Suprapubic skin (tissue), 4 donors: ENCODE data around the gene SLC25A13. TPM values are rescaled to one million over a fixed set of nuclear protein-coding genes. Genes with fewer than 3 reads are reported as not detected.

ENCODE experiments used
- DNase-seq, 2 donors: peaks; one replicate each; pipeline ENCODE4 v3.0.0-alpha.2; 2019; ENCODE audit warnings: low spot score in 2 of 2
- H3K27ac ChIP-seq: fragments of 200-600 bp; sonication (generic); one replicate; pipeline ENCODE4 v1.5.1; 2019
- H3K27me3 ChIP-seq: fragments of 200-600 bp; sonication (generic); one replicate; pipeline ENCODE4 v1.5.1; 2019
- H3K36me3 ChIP-seq: fragments of 200-600 bp; sonication (generic); one replicate; pipeline ENCODE4 v1.5.1; 2019
- H3K4me1 ChIP-seq: fragments of 200-600 bp; sonication (generic); one replicate; pipeline ENCODE4 v1.5.1; 2019
- H3K4me3 ChIP-seq: fragments of 200-600 bp; sonication (generic); one replicate; pipeline ENCODE4 v1.5.1; 2019; ENCODE audit warnings: mild to moderate bottlenecking
- H3K9me3 ChIP-seq: fragments of 200-600 bp; sonication (generic); one replicate; pipeline ENCODE4 v1.5.1; 2019
- EP300 ChIP-seq: sonication (generic); formaldehyde crosslinking; IDR thresholded peaks from one replicate; pipeline ENCODE4 v1.6.1; 2017; ENCODE audit warnings: antibody characterized with exemption
- POLR2A ChIP-seq, 2 donors: fragments of 450-650 bp; IDR thresholded peaks; one replicate each; pipeline ENCODE4 v1.6.1; 2017; ENCODE audit warnings: antibody characterized with exemption in 2 of 2, mild to moderate bottlenecking in 2 of 2, moderate library complexity in 2 of 2
- POLR2AphosphoS5 ChIP-seq, 3 donors: sonication (generic); formaldehyde crosslinking; IDR thresholded peaks; one replicate each; pipeline ENCODE4 v1.6.1; 2017; ENCODE audit warnings: antibody characterized with exemption in 3 of 3
- WGBS: methylation state at CpG from one replicate; pipeline ENCODE4 v1.1.5; 2018; 5-methylcytosine and 5-hydroxymethylcytosine counted together
- total RNA-seq, 4 donors: library from RNA; depleted of rRNA; stranded (reverse); fragments of >200 nt; gene quantifications; one replicate each; pipeline ENCODE4 v1.1.0, GENCODE V29; 2016
- TF ChIP-seq, protein P1 (sequence below), 2 donors: fragments of 200-600 bp in 1 of 2; fragments of 450-650 bp in 1 of 2; sonication (generic) in 1 of 2; IDR thresholded peaks; one replicate each; pipeline ENCODE4 v1.5.1; 2016 to 2019; ENCODE audit warnings: antibody characterized with exemption in 2 of 2, mild to moderate bottlenecking in 1 of 2, moderate library complexity in 1 of 2

The SLC25A13 gene
- total RNA-seq, 4 donors from 2014 or later: 35.6 to 55.8 (median 42.5) TPM

DNA sequence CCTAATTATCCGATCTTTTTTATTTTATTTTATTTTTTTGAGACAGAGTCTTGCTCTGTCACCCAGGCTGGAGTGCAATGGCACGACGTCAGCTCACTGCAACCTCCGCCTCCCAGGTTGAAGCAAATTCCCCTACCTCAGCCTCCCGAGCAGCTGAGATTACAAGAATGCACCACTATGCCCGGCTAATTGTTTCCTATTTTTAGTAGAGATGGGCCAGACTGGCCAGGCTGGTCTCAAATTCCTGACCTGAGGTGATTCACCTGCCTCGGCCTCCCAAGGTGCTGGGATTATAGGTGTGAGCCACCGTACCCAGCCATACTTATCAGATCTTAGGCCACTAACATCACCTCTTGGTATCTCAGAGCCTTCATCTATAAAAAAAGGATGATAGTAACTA, 4.9 kb downstream of the SLC25A13 start:
- H3K4me1 ChIP-seq: peaks cover 56% of the 10 kb centered on the region
- H3K36me3 ChIP-seq: no peaks in the 10 kb centered on the region
- H3K27me3 ChIP-seq: no peaks in the 10 kb centered on the region
- no peak overlapping the region for H3K27ac ChIP-seq
- no peaks in the 10 kb centered on the region for H3K9me3 ChIP-seq
- TF ChIP-seq EP300 (no peak), POLR2A (IDR thresholded peaks at IDR 0.05) (no peak), POLR2AphosphoS5 (IDR thresholded peaks at IDR 0.05) (no peak)
- TF ChIP-seq, protein P1, sequence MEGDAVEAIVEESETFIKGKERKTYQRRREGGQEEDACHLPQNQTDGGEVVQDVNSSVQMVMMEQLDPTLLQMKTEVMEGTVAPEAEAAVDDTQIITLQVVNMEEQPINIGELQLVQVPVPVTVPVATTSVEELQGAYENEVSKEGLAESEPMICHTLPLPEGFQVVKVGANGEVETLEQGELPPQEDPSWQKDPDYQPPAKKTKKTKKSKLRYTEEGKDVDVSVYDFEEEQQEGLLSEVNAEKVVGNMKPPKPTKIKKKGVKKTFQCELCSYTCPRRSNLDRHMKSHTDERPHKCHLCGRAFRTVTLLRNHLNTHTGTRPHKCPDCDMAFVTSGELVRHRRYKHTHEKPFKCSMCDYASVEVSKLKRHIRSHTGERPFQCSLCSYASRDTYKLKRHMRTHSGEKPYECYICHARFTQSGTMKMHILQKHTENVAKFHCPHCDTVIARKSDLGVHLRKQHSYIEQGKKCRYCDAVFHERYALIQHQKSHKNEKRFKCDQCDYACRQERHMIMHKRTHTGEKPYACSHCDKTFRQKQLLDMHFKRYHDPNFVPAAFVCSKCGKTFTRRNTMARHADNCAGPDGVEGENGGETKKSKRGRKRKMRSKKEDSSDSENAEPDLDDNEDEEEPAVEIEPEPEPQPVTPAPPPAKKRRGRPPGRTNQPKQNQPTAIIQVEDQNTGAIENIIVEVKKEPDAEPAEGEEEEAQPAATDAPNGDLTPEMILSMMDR (IDR thresholded peaks at IDR 0.05): no peak
- H3K4me3 ChIP-seq: no peak overlapping the region
- DNase-seq: no peak
- WGBS: 88% methylated on average over 8 of the region's 8 CpGs

DNA sequence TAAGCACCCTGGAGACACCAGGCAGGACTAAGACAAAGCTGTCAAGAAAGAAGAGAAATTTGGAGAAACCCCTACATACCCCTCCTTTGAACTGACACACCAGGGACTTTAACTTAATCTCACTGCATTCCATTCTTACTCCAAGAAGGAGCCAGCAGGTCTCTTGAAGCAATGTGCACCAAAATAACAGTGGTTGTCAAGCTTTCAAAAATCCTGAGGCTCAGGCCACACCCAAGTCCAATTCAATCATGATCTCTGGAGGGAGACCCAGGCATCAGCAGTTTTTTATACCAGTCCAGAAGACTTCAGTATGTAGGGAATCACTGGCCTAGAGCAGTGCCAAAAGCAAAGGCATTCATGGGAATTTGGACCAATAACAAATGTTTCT, 6.8 kb downstream of the SLC25A13 start:
- no peak for TF ChIP-seq POLR2AphosphoS5 (IDR thresholded peaks at IDR 0.05)
- no peak for TF ChIP-seq EP300
- no peak for TF ChIP-seq POLR2A (IDR thresholded peaks at IDR 0.05)
- TF ChIP-seq, protein P1 (IDR thresholded peaks at IDR 0.05): no peak
- Histone ChIP-seq H3K4me1 (peaks cover 64% of the 10 kb centered on the region), H3K4me3 (no peak overlapping the region), H3K27ac (no peak overlapping the region), H3K27me3 (no peaks in the 10 kb centered on the region), H3K36me3 (no peaks in the 10 kb centered on the region), H3K9me3 (no peaks in the 10 kb centered on the region)
- DNase-seq: no peak

DNA sequence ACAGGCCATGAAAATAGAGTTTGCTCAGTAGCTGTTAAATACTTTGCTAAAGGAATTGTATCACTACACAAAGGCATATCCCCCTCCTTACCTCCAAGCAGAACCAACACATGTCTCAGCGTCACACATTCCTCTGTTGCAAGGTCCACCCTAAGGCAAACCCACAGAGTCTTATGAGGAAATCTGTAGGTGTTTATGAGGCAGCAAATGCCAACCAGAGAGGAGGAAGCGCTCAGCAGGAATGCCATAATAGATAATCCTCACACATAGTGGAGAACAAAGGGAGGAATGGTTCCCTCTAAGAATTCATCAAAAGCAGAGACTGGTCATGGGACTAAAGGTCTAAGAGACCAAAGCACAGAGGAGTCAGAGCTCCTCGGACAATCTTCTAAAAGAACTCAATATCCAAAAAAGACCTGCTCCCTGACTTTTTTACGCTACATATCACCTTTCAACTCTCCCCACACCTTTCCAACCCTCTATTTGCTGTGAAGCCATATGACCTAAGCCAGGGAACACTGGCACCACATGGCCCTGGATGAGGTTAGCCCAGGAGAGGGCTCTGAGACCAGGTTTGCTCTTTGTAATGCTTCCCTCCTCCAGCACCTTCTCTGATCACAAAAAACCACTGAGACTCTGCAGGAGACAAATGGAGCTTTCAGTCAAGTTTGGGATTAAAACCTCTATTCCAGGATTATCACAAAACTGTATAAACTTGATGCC, 7.3 kb downstream of the SLC25A13 start:
- Histone ChIP-seq H3K27ac (no peak overlapping the region), H3K9me3 (no peaks in the 10 kb centered on the region), H3K27me3 (no peaks in the 10 kb centered on the region), H3K36me3 (no peaks in the 10 kb centered on the region), H3K4me1 (peaks cover 63% of the 10 kb centered on the region), H3K4me3 (no peak overlapping the region)
- no peak for DNase-seq
- WGBS: 78% methylated on average over 4 of the region's 4 CpGs
- TF ChIP-seq, protein P1 (IDR thresholded peaks at IDR 0.05): no peak
- TF ChIP-seq EP300: no peak
- TF ChIP-seq POLR2AphosphoS5 (IDR thresholded peaks at IDR 0.05): no peak
- TF ChIP-seq POLR2A (IDR thresholded peaks at IDR 0.05): no peak

DNA sequence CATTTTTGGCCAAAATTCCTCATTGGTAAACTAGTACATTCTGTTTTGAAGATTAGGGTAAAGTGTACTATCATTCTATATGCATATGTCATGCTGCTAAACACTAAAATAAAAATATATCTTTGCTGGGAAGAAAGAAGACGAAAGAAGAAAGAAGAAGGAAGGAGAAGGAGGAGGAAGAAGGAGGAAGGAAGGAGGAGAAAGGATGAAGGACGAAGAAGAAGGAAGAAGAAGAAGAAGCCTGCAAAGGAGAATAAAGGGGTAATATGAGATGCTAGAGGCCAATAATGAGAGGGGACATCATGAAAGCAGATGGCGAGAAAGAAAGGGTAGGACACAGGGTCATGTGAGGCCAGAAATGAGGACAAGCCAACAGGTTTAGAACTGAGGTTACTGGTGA, 8.0 kb downstream of the SLC25A13 start:
- H3K4me1 ChIP-seq: peaks cover 58% of the 10 kb centered on the region
- no peak for DNase-seq
- no peaks in the 10 kb centered on the region for H3K27me3 ChIP-seq
- H3K27ac ChIP-seq: no peak overlapping the region
- H3K4me3 ChIP-seq: no peak overlapping the region
- WGBS: 91% methylated on average over 3 of the region's 3 CpGs
- H3K36me3 ChIP-seq: no peaks in the 10 kb centered on the region
- TF ChIP-seq POLR2AphosphoS5 (IDR thresholded peaks at IDR 0.05) (no peak), EP300 (no peak), POLR2A (IDR thresholded peaks at IDR 0.05) (no peak)
- TF ChIP-seq, protein P1 (IDR thresholded peaks at IDR 0.05): no peak
- no peaks in the 10 kb centered on the region for H3K9me3 ChIP-seq

DNA sequence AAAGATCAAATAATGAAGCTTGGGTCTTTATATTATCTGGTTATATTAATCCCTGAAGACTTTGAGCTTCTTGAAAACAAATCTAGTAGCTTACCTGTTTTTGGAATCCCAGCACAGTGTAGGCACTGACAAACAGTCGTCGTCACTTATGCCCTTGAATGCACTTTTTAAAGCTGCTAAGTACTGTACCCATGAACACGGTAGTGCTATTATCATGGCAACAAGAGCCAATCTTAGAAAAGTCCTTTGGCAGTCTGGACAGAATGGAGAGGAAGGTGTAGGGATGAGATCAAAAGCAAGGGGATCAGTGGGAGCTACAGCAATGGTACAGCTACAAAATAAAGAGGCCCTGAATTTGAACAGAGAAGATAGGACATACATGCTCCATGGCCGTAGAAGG, 9.4 kb downstream of the SLC25A13 start:
- TF ChIP-seq POLR2AphosphoS5 (IDR thresholded peaks at IDR 0.05) (no peak), POLR2A (IDR thresholded peaks at IDR 0.05) (no peak), EP300 (no peak)
- TF ChIP-seq, protein P1 (IDR thresholded peaks at IDR 0.05): no peak
- no peaks in the 10 kb centered on the region for H3K27me3 ChIP-seq
- 97% methylated on average over 4 of the region's 4 CpGs for WGBS
- peaks cover 48% of the 10 kb centered on the region for H3K4me1 ChIP-seq
- no peaks in the 10 kb centered on the region for H3K9me3 ChIP-seq
- no peak overlapping the region for H3K4me3 ChIP-seq
- H3K27ac ChIP-seq: no peak overlapping the region
- no peak for DNase-seq
- H3K36me3 ChIP-seq: no peaks in the 10 kb centered on the region
